NCI-H2107 (cell line): ENCODE measurements around the gene GPRC5C.

Experiments
- DNase-seq: peaks from one replicate; lab custom pipeline; 2025; lab: John Stamatoyannopoulos, UW

Gene GPRC5C

DNA sequence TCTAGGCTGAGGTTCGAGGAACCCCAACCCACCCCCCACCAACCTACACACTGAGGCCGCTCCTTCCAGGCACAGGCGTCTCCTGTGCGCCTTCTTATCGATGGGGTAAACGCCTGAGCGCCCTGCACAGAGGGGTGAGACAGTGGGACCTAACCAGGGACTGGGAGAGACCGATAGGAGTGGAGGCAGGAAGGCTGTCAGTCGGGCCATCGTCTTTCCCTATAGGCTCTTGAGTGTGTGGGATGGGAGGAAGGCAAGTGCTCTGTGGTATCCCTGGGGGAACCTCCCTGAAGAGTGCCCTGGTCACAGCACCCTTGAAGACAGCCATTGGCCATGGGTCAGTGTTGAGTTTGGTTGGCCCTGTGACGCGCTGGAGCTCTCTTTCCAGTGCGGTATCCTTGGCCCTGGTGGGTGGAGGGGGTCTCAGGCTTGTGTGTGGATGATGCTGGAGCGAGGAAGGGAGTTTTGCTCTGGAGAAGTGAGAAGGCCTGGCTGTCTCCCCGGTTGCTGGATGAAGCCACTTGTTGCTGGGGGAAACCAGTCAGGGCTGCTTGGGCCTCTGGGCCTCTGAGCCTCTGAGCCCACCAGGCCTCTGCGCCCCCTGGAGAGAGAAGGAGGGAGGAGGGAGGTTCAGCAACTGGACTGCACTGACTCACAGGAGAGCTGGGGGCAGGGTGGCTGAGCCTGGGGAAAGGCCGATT lies 1.7 kb downstream of the GPRC5C start:
- DNase-seq, result no peak

DNA sequence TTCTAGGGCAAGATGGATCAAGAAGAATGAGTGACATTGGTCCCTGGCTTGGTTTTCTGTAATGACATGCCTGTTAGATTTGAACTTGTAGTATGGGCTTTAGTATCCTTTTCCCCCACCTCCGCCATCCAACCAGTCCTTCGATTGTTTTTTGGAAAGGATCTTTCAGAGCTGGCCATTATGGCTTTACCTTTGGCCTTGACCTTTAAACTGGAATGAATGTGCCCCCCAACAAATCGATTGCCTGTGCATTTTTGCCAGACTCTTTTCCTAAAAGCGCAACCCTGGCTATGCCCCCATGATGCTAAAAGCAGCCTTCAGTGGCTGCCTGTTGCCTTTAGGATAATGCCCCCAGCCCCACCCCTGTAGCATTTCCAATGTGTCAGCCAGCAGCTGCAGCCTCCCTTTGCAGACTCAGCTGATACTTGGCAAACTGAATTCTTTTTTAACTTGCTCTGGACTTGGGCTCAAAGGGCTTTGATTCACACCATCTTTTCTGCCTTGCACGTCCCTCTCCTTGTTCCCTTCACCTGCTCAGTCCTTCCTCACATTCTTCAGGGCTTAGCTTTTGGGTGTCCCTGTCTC lies 4.0 kb downstream of the GPRC5C start:
- DNase-seq, result no peak

DNA sequence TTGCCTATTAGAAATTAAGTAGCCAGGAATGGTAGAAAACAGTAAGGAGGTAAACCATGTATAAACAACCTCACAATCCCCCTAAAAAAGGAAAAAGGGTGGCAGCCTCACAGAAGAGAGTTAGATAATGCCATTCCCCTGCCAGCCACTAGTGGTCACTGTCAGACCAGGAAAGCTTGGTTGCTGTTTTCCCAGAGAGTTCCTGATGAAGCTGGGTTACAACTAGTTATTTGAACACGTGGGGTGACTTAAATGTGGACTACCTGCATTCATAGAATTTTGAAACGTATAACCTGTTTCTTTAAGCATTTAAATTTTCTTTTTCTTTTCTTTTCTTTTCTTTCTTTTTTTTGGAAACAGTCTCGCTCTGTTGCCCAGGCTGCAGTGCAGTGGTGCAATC lies 5.8 kb downstream of the GPRC5C start:
- no peak for DNase-seq

DNA sequence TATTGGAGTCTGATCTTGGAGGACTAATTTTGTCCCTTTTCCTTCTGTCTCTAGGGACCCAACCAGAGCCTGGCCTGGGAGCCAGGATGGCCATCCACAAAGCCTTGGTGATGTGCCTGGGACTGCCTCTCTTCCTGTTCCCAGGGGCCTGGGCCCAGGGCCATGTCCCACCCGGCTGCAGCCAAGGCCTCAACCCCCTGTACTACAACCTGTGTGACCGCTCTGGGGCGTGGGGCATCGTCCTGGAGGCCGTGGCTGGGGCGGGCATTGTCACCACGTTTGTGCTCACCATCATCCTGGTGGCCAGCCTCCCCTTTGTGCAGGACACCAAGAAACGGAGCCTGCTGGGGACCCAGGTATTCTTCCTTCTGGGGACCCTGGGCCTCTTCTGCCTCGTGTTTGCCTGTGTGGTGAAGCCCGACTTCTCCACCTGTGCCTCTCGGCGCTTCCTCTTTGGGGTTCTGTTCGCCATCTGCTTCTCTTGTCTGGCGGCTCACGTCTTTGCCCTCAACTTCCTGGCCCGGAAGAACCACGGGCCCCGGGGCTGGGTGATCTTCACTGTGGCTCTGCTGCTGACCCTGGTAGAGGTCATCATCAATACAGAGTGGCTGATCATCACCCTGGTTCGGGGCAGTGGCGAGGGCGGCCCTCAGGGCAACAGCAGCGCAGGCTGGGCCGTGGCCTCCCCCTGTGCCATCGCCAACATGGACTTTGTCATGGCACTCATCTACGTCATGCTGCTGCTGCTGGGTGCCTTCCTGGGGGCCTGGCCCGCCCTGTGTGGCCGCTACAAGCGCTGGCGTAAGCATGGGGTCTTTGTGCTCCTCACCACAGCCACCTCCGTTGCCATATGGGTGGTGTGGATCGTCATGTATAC lies 8.0 kb downstream of the GPRC5C start:
- DNase-seq, result no peak

DNA sequence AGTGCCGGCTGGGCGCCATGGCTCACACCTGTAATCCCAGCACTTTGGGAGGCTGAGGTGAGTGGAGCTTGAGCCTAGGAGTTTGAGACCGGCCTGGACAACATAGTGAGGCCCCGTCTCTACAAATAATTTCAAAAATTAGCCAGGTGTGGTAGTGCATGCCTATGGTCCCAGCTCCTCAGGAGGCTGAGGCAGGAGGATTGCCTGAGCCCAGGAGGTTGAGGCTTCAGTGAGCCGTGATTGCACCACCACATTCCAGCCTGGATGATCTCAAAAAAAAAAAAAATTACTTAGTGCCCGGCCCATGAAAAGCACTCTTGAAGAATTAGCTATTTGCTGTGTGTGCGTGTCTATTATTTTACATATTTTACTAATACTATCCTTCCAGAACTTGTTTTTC lies 9.6 kb downstream of the GPRC5C start:
- DNase-seq, result no peak

DNA sequence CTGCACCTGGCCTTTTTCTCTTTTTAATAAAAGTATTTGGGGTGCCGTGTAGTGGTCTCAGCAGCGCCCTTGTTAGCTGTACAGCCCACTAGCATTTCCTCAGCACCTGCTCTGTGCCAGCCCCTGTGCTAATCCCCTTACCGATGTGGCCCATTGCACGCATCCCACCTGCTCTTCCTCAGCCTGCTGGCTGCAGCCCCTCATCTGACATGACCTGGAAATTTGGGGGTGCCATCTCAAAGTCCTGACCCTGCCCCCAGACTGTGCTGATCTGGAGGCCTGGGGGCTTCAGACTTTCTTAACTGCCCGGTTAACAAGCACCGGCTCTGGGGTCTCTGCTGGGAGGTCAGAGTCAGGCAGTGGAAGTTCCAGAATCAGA lies 10.4 kb downstream of the GPRC5C start:
- DNase-seq, result no peak

DNA sequence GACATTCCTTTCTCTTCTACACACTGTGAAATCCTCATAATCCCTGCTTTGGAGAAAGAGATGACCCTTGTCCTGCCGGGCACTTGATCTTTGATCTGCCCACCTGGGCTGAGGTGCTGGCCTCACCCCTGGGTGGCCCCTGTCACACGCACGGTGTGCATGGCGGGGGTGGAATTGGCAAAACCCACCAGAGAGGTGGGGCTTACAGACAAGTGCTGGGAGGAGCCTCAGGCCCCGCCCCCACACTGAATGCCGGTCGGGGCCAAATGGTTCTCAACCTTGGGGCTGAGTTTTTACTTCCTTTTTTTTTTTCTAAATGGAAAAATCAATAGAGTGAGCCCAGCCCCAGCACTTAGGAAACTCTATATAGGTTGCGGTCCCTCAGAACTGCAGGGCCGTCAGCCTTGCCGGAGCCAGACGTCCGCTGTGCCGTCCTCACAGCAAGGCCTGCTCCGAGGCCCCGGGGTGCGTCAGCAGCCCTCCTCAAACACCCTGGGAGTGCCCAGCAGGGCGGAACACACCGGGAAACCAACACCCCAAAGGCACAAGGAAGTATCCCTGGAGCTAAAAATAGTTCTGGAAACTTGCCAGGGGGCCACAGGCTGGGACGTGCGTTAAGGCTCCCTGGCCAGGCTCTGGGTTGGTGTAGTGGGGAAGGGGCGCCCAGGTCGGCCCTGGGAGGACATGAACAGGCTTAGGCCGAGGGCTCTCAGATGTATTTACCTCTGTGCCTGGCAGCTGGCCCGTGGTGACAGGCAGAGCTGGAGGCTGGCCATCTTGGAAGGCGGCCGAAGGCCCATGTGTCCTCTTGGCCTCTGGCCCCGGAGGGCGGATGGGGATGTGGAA lies 11.0 kb downstream of the GPRC5C start:
- peak; percentile 75 for DNase-seq

DNA sequence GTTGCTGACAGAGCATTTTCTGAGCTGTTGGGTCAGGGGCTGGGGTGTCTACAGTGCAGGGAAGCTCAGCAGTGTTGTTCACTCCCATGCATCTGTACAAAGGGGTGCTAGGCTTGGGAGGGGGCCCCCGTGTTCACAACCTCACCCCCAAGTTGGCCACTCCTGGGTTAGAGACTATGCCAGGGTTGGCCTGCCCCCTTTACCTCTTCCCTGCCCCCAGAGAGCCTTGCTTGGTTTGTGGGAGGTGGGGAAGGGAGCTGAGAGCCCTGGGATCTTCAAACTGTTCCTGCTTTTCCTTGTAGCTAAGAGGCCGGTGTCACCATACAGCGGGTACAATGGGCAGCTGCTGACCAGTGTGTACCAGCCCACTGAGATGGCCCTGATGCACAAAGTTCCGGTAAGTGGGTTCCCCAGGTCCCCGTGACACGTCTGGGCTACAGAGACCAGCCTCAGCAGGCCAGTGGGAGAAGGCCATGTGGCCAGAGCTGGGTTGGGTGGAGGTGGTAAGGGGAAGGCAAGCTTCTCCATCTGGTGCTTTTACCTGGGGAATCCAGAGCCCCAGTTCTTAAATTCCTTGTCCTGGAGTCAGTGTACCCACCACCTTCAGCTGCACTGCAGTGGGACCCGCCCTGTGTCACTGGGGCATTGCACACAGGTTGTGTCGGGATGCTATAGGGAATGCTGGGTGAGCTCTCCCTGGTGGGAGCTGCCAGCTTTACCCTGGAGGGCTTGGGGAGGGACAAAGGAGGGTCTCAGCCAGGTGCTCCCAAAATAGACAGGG lies 11.8 kb downstream of the GPRC5C start:
- DNase-seq, result no peak

DNA sequence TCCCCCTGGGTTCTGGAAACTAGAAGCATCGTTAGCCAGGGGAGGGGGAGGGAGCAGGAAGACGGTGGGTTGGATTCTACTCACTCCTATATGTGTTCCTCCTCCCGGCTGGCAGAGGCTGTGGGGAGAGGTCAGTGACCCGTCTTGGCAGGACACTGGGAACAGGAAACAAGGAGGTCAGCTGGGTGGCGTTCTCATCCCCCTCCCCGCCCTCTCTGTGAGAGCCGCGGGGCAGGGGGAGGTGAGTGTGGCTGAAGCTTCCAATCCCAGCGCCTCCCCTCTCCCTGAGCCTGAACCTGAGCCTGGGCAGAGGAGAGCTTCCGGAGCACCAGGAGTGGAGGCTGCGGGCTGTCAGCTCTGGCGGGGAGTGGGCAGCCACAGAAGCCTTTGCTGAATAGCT lies 12.5 kb downstream of the GPRC5C start:
- no peak for DNase-seq

DNA sequence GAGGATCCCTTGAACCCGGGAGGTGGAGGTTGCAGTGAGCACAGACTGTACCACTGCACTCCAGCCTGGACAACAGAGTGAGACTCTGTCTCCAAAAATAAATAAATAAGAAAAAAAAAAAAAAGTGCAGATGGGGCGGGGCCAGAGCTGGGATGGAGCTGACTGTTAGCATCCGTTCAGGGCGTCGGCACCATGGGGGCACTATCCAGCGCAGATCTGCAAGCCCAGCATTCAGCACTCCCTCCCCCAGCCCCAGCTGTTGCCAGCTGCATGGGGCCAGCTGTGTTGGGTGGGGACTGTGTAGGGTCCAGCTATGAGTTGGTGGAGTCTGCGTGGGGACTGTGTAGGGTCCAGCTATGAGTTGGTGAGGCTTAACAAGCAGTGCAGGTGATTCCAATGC lies 13.3 kb downstream of the GPRC5C start:
- DNase-seq, result no peak

DNA sequence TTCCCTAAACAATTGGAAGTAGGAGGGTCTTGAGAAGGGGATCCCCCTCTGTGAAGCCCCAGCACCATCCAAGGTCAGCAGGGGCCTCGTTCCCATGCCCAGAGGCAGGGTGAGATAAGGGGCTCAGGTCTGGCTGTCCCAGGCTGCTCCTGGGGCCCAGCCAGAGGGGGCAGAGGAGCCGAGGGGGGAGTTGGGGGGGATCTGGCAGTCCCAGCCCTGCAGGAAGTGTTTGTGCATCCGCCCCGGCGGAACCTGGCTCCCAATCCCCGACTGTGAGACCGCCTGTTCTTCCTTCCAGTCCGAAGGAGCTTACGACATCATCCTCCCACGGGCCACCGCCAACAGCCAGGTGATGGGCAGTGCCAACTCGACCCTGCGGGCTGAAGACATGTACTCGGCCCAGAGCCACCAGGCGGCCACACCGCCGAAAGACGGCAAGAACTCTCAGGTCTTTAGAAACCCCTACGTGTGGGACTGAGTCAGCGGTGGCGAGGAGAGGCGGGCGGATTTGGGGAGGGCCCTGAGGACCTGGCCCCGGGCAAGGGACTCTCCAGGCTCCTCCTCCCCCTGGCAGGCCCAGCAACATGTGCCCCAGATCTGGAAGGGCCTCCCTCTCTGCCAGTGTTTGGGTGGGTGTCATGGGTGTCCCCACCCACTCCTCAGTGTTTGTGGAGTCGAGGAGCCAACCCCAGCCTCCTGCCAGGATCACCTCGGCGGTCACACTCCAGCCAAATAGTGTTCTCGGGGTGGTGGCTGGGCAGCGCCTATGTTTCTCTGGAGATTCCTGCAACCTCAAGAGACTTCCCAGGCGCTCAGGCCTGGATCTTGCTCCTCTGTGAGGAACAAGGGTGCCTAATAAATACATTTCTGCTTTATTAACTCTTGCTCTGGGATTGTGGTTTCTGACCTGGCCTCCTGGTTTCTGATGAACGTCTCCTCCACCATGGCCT lies 14.9 kb downstream of the GPRC5C start:
- DNase-seq, result no peak

DNA sequence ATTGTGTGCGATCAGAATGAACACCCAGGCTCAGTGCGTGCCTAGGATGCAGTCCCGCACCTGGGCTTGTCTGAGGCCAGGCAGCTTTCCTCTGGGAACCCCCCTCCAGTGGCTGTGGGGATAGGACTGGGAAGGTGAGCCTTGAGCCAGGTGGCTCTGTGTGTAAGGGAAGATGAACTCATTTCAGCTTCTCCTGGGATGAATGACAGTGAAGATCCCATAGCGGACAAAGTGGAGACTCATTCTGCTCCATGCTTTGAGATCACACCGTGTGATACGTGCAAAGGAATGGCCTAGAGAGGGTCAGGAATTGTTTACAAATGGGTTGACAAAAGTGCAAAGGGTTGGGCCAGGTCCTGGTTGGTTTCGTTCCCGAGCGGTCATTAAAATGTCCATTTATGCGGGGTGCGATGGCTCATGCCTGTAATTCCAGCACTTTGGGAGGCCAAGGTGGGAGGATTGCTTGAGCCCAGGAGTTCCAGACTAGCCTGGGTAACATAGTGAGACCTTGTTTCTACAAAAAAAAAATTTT lies 15.8 kb downstream of the GPRC5C start:
- DNase-seq, result no peak

DNA sequence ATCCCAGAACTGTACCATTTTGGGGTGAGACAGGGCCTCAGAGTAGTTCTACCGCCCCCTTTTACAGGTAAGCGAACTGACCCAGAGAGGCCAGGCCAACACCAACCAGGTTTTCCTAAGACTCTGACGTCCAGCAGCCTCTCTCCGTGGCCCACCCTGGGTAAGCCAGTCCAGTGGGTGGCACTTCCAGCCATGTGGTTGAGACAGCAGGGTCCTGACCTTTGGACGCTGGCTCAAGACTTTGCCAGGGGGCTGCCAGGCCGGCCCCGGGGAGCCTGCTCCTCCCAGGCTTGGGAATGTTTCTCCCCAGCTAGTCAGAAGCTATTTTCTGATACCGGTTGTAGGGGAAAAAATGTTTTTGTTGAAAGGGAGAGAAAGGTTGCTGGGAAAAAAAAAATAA lies 16.9 kb downstream of the GPRC5C start:
- no peak for DNase-seq

DNA sequence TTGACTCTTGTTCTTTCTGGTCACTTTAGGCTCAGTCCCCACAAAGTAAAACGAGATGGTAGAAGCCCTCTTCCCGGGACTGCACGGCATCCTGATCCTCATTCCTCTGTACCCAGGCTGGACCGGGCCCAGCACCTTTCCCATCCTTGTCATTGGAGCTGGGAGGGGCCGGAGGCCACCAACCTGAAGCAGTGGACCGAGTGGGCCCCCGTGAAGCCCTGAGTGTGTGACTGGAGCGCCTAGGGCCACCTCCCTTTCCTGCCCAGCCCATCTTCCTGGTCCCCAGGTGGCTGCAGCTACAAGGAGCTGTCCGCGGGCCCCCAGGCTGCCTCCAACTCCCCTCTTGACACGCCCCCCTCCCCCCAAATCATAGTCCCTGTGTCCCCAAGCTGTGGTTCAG lies 17.4 kb downstream of the GPRC5C start:
- no peak for DNase-seq

DNA sequence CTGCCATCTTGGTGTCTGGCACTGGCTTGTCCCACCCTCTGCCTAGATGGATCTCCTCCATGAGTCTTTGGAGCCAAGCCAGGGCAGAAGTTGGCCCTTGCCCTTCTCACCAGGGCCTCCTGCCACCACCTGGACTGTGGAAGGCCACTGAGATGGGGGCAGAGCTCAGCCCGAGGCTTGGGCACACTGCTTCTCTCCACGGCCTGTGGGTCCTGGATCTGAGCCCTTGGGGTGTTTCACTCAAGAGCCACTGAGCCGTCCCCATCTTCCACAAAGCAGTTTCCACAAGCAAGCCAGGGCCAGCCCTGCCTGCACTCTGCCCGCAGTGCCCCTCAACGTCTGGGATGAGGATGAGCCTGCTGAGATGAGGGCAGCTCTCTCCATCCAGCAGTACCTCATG lies 17.9 kb downstream of the GPRC5C start:
- no peak for DNase-seq

DNA sequence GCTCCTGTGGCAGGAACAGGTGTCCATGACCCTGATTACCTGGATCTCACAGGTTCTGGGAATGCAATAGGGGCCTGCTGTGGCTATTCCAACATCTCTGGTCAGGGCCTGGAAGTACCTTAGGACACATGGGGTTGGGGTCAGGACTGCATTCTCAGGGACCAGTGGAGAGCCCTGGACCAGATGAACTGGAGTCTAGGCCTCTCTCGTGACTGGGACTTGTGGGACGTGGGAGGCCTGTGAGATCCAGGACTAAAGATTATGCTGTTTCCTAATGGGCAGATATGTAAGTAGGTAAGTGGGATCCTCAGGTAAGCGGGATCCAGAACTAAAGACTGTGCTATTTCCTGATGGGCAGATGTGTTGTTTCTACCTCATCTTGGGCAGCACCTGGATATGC lies 18.3 kb downstream of the GPRC5C start:
- DNase-seq, result no peak

DNA sequence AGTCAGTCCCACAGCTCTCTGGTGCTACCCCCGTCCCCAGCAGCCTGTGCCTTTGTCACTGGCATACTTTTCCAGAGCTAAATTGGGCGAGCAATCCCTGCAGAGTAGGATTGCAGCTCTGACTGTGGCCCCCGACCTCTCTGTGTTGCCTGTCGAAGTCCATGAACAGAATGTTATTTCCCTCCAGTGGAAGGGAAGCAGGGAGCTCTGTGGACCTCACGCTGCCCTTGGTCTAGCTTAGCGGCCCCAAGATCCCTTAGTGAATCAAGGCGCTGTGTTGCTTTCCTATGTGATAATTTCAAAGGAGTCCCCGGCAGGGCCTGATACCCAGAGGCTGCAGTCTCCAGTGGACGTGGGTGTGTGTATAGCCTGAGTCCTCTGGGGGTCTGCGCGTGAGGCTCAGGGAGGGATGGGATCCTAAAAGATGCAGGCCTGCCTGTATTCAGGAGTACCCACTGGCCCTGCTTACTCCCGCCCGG lies 19.1 kb downstream of the GPRC5C start:
- DNase-seq, result no peak

DNA sequence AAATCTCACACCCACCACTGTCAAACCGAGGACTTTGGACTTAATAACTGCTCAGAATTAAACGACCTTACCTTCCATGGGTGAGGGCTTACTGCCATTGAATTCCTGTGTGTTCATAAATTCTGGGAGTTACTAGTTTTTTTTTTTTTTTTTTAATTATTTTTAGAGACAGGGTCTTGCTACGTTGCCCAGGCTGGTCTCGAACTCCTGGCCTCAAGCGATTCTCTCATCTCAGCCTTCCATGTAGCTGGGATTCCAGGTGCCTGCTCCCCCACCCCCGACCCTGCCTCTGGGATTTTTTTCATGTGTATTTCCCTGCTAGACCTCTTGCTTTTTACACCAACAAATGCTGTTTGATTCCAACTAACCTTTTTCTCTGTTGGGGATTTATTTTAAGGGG lies 19.7 kb downstream of the GPRC5C start:
- DNase-seq, result no peak

DNA sequence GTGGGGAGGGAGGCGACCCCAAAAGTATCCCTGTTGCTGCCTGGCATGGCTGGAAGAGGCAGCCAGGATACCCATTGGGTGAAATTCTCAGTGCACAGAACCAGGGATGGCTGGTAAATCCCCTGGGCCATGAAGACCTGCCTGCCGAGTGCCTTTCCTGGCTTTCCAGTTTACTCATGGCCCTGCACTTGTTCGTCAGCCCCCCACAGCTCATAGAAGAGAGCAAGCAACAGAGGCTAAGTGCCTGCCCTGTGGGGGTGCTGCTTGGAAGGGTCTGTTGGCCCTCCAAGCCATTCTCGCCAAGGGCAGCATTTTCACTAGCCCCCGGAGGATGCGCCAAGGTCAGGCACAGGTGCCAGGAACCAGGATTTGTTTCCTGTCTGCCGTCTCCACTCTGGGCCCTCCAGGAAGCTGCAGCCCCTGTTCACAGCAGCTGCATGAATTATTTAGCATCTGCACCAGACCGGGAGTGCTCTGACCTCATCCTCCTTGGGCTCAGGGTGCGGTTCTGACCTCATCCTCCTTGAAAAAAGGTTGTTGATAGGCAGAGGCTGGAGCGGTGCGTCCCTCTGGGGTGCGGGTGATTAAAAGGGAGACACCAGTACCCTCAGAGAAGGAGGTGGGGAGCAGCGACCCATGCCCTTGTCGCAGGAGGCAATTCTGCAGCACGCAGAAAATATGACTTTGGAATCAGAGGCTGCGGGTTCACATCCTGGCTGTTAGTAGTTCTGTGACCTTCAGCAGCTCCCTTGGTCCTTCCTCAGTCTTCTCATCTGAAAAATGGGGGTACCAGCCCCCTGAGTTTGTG lies 20.3 kb downstream of the GPRC5C start:
- DNase-seq, result no peak
